Measurements from ENCODE around the gene FMNL2.

The FMNL2 gene

DNA sequence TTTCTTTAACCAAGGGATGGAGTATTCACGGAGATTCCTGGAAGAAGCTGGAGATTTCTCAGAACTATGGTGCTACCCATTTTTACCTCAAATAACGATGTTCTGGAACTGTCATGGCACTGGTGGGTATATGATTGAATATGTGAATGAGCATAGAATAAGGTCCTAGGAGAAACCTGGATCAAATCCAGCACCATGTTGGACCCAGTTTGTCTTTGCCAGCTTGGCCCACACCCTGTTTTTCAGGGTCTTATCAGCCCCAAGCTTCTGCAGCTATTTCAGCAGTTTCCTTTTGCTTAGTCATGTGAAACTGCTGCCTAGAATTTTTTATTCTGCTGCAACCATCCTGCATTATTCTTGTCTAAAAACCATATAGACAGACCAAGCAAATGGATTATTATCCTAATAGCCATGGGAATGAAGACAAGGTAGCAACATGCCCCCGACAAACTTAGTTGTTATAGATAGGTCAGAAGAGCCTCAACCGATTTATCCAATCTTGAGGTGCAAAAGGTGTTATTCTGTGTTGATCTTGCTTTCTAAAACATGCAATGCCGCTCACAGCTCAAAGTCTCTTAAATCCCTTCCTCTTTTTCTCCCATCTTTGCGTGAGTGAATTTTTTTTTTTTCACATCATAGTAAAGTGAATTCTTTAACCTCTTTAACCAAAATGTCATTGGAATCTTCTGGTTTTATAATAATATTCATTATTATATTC, 248.7 kb downstream of the FMNL2 start:
- DNase-seq (ENCODE audit: low spot score): no peak
- CTCF ChIA-PET: no interaction called here
- H3K27ac ChIP-seq: no peak overlapping the region
- POLR2A ChIA-PET (ENCODE audit: low non-redundant PET): no interaction called here
- TF ChIP-seq, protein P1, sequence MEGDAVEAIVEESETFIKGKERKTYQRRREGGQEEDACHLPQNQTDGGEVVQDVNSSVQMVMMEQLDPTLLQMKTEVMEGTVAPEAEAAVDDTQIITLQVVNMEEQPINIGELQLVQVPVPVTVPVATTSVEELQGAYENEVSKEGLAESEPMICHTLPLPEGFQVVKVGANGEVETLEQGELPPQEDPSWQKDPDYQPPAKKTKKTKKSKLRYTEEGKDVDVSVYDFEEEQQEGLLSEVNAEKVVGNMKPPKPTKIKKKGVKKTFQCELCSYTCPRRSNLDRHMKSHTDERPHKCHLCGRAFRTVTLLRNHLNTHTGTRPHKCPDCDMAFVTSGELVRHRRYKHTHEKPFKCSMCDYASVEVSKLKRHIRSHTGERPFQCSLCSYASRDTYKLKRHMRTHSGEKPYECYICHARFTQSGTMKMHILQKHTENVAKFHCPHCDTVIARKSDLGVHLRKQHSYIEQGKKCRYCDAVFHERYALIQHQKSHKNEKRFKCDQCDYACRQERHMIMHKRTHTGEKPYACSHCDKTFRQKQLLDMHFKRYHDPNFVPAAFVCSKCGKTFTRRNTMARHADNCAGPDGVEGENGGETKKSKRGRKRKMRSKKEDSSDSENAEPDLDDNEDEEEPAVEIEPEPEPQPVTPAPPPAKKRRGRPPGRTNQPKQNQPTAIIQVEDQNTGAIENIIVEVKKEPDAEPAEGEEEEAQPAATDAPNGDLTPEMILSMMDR (conservative IDR thresholded peaks at IDR 0.05; ENCODE audit: low read depth): no peak

DNA sequence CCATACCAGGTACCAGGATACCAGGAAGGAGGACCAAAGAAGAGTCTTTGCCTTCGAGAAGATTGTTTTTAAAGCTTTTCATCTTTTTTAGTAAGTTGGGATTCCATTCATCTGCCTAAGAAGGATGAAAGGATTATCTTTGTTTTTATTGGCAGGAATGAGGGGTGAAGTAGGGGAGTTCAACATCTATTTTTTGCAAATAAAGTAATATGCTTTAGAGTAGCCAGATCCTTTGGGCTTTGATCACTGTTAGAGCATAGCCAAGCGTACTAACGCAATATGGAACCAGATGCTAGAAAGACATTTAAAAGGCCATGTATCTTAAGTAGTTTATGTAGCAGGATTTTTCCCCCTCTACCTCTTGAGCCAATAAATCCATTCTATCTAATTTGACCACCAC, 249.3 kb downstream of the FMNL2 start:
- TF ChIP-seq, protein P1 (conservative IDR thresholded peaks at IDR 0.05; ENCODE audit: low read depth): no peak
- CTCF ChIA-PET: no interaction called here

DNA sequence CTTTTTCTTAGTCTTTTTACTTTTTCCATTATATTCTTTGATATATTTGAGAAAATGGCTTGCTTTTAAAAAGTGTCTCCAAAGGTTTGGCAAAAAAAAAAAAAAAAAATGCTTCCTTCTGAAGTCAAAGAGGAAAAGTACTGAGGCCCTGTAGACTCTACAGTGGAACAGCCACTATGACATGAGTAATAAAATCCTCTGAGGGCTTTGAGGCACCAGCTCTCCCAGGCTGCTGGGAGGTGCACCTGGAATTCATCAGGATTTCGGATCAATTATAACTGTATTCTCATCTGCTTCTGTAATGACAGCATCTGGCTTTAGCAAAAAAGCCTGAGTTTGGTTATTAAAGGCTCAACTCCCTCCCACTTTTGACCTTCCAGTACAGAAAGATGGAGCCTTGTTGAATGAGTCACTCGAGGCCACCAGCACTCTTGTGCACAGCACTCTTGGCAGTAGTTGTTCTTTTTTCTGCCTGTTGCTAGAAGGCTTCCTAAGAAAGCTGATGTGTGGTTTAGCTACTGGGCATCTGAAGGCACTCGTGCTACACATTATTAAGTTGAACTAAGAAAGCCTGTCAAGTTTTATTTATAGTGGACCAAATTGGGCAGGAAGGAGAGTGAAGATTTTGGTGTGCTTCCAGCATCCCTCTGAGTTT, 251.0 kb downstream of the FMNL2 start:
- no peak for DNase-seq (ENCODE audit: low spot score)
- TF ChIP-seq, protein P1 (conservative IDR thresholded peaks at IDR 0.05; ENCODE audit: low read depth): no peak
- POLR2A ChIA-PET (ENCODE audit: low non-redundant PET): no interaction called here

More for the DNA sequence above, 249.3 kb downstream of the FMNL2 start:
- no peak overlapping the region for H3K27ac ChIP-seq
- DNase-seq (ENCODE audit: low spot score): no peak
- POLR2A ChIA-PET (ENCODE audit: low non-redundant PET): no interaction called here

DNA sequence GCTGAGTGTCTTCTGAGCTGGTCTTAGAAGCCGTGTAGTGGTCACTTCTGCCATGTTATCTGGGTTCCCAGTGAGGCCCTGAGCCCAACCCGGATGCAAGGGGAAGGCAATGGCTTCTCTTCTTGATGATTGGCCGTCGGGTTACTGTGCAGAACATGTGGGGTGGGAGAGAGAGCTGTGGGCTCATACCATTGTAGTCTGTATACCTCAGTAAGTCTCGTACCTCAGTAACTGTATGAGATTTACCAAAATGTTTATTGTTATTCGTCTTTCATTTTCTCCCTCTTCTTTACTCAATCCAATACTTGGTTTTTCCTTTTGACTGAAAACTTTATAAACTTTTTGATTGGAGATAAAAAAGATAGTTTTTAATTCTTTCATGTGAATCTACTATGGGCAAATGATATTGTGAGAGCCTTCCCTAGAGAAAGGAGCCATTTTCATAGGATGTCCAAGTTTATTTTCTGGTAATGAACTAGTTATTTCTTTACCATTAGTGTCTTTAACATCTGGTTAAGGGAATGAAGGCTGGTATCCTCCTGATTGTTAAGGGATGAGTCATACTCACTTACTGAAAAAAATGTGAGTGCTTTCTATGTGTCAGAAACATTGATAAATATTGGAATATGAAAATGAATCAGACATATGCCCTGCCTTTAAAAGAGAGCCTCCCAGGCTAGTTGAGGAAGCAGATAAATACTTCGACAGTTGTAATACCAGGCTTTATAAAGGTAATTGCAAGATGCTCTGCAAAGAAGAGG, 252.4 kb downstream of the FMNL2 start:
- ChIA-PET POLR2A (ENCODE audit: low non-redundant PET) (no interaction called here), CTCF (interaction anchor here (0.8 kb wide), 1 partner anchor 18 kb away, joined by 3 read pairs; no protein-coding TSS in a partner anchor)
- peak overlapping the region; percentile 42 for H3K27ac ChIP-seq
- TF ChIP-seq, protein P1 (conservative IDR thresholded peaks at IDR 0.05; ENCODE audit: low read depth): no peak
- peak; percentile 55 for DNase-seq (ENCODE audit: low spot score)

More for the DNA sequence above, 251.0 kb downstream of the FMNL2 start:
- CTCF ChIA-PET: no interaction called here
- H3K27ac ChIP-seq: no peak overlapping the region

DNA sequence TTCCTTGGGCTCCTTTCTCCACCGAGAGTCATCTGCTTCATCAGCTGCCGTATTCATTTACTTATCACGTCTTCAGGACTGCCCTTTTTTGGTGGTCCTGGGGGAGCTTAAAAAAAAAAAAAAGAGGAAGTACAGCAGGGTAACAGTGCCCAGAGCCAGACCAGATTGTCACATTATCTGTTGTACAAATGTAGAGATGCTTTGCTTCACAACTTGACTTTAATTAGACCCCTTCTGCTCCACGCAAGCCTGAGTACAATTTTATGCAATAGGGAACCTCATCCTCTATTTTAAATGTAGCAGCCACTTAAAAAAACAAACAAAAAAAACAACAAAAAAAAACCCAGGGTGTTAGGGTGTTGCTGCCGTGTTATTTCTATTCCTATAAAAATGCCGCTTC, 254.0 kb downstream of the FMNL2 start:
- H3K27ac ChIP-seq: no peak overlapping the region
- POLR2A ChIA-PET (ENCODE audit: low non-redundant PET): no interaction called here
- CTCF ChIA-PET: no interaction called here
- DNase-seq (ENCODE audit: low spot score): no peak
- TF ChIP-seq, protein P1 (conservative IDR thresholded peaks at IDR 0.05; ENCODE audit: low read depth): no peak

DNA sequence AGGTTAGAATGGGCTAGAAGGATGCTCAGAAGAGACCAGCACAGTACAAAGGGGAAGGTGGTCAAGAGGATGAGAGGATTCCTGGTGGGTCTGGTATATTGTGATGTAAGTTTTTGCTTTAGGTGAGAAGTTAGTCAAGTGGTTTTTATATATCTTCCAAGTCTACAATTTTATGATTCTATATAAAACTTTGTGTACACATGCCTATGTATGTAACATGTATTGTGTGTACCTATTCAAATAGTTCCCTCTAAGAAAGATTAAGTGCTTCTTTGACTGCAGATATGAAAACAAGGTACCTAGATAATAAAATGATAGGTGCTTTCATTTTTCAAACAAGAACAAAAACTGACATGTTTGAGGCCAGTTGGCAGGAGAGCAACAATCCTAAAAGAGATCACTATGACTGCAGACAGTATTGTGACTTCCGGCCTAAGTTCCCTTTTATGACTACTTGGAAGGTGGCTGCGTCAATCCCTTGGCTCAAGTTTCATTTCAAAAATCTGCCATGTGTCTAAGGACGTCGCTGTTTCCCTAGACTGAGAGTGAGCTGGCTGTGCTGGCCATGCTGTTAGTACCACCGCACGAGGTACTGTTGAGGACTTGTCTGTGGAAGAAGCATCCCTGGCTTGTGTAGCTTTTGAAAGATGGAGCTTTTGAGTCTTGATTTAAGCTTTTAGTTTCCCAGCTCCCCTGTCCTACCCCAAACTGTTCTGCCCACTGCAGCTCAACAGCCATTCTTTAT, 259.2 kb downstream of the FMNL2 start:
- no peak for DNase-seq (ENCODE audit: low spot score)
- CTCF ChIA-PET: interaction anchor here (0.5 kb wide), 1 partner anchor 936 kb away, joined by 4 read pairs; no protein-coding TSS in a partner anchor
- no peak overlapping the region for H3K27ac ChIP-seq
- TF ChIP-seq, protein P1 (conservative IDR thresholded peaks at IDR 0.05; ENCODE audit: low read depth): no peak
- POLR2A ChIA-PET (ENCODE audit: low non-redundant PET): no interaction called here
